ENCODE data around the gene CTDSP2. TPM values are rescaled to one million over a fixed set of nuclear protein-coding genes. Genes with fewer than 3 reads are reported as not detected.
"Not testable (repeated sequence)": the region's sequence is repeated elsewhere in the genome, so short reads cannot be mapped to it uniquely, and the experiment has no call there.

Gene CTDSP2
- total and polyA plus RNA-seq, 8 donors, result 28.4 to 152 (median 73.9) TPM

GRCh38 chr12:57881475-57881874 is 34.9 kb upstream of the CTDSP2 start:
- Histone ChIP-seq H3K27ac (no peak overlapping the region), H3K36me3 (no peaks in the 10 kb centered on the region)
- TF ChIP-seq POLR2A (IDR thresholded peaks at IDR 0.05) (no peak), POLR2AphosphoS5 (IDR thresholded peaks at IDR 0.05) (no peak), EP300 (IDR thresholded peaks at IDR 0.05) (no peak)
- TF ChIP-seq, protein P1, sequence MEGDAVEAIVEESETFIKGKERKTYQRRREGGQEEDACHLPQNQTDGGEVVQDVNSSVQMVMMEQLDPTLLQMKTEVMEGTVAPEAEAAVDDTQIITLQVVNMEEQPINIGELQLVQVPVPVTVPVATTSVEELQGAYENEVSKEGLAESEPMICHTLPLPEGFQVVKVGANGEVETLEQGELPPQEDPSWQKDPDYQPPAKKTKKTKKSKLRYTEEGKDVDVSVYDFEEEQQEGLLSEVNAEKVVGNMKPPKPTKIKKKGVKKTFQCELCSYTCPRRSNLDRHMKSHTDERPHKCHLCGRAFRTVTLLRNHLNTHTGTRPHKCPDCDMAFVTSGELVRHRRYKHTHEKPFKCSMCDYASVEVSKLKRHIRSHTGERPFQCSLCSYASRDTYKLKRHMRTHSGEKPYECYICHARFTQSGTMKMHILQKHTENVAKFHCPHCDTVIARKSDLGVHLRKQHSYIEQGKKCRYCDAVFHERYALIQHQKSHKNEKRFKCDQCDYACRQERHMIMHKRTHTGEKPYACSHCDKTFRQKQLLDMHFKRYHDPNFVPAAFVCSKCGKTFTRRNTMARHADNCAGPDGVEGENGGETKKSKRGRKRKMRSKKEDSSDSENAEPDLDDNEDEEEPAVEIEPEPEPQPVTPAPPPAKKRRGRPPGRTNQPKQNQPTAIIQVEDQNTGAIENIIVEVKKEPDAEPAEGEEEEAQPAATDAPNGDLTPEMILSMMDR (IDR thresholded peaks at IDR 0.05), result no peak

GRCh38 chr12:57881035-57881434 is 34.5 kb upstream of the CTDSP2 start:
- H3K9me3 ChIP-seq; H3K4me1 ChIP-seq; DNase-seq; H3K36me3 ChIP-seq; intact Hi-C loops (cut with DNase I; ENCODE audit: low total_unique reads); H3K27me3 ChIP-seq; H3K4me3 ChIP-seq; H3K27ac ChIP-seq: not testable (repeated sequence)
- 93 to 96% (median 95%) methylated on average over 9 of the region's 9 CpGs for WGBS, 5 donors

More at GRCh38 chr12:57881475-57881874, 34.9 kb upstream of the CTDSP2 start:
- Histone ChIP-seq H3K4me3 (no peak overlapping the region), H3K9me3 (peaks cover 0 to 5% (median 0%) of the 10 kb centered on the region in 4 donors), H3K4me1 (peaks cover 0 to 4% (median 0%) of the 10 kb centered on the region in 4 donors), H3K27me3 (no peaks in the 10 kb centered on the region)
- intact Hi-C loops (cut with DNase I; ENCODE audit: low total_unique reads), result no loop called here
- DNase-seq, result no peak

DNA sequence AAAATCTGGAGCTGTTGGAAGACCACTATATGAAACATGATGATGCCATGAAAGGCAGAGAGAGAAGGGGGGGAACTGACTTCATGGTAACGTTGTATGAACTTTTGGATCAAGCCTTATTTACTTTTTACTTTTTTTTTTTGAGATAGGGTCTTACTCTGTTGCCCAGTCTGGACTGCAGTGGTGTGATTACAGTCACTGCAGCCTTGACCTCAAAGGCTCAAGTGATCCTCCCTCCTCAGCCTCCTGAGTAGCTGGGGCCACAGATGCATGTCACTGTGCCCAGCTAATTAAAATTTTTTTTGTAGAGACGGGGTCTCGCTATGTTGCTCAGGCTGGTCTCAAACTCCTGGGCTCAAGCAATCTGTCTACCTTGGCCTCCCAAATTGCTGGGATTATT is 31.3 kb upstream of the CTDSP2 start:
- DNase-seq, result no peak
- 78 to 90% (median 84%) methylated on average over 3 of the region's 3 CpGs for WGBS, 5 donors
- TF ChIP-seq POLR2A (IDR thresholded peaks at IDR 0.05) (no peak), POLR2AphosphoS5 (IDR thresholded peaks at IDR 0.05) (no peak), EP300 (IDR thresholded peaks at IDR 0.05) (no peak)
- TF ChIP-seq, protein P1 (IDR thresholded peaks at IDR 0.05), result no peak

GRCh38 chr12:57875753-57876547 is 29.4 kb upstream of the CTDSP2 start:
- Histone ChIP-seq H3K27me3 (no peaks in the 10 kb centered on the region), H3K4me1 (peaks cover 0 to 3% (median 0%) of the 10 kb centered on the region in 4 donors), H3K4me3 (no peak overlapping the region), H3K36me3 (no peaks in the 10 kb centered on the region), H3K27ac (no peak overlapping the region), H3K9me3 (no peaks in the 10 kb centered on the region)
- no peak for DNase-seq
- intact Hi-C loops (cut with DNase I; ENCODE audit: low total_unique reads), result no loop called here
- TF ChIP-seq POLR2A (IDR thresholded peaks at IDR 0.05) (no peak), POLR2AphosphoS5 (IDR thresholded peaks at IDR 0.05) (no peak), EP300 (IDR thresholded peaks at IDR 0.05) (no peak)
- TF ChIP-seq, protein P1 (IDR thresholded peaks at IDR 0.05), result no peak
- WGBS, 5 donors, result 80 to 89% (median 86%) methylated on average over 5 of the region's 5 CpGs

More for the DNA sequence above, 31.3 kb upstream of the CTDSP2 start:
- Histone ChIP-seq H3K36me3 (no peaks in the 10 kb centered on the region), H3K4me3 (no peak overlapping the region), H3K9me3 (no peaks in the 10 kb centered on the region), H3K4me1 (peaks cover 0 to 3% (median 0%) of the 10 kb centered on the region in 4 donors), H3K27me3 (no peaks in the 10 kb centered on the region), H3K27ac (no peak overlapping the region)
- intact Hi-C loops (cut with DNase I; ENCODE audit: low total_unique reads), result no loop called here

Measured in stomach (tissue), 9 donors.